NCI-H1048 (cell line): ENCODE results near the gene APOA5.
"Not testable (repeated sequence)": the region's sequence is repeated elsewhere in the genome, so short reads cannot be mapped to it uniquely, and the experiment has no call there.

Experiments
- DNase-seq: peaks from one replicate; lab custom pipeline; 2025; lab: John Stamatoyannopoulos, UW

The APOA5 gene

DNA sequence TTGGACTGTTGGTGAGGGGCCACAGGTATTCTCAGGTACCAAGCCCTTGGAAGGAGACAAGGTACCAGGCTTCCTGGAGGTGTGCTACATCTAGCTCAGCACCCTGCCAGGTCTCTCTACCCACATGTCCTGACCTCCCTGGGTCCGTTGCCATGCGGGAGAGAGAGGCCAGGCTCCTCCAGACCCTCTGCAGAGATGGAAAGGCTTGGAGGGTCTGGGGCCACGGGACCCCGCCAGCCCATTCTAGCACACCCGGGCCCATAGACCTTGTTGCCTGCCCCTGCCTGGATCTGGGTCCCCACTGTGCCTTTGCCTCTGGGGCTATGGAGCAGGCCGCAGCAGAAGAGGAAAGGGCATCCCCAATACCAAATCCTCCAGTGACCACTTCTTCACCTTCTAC, 35.8 kb upstream of the APOA5 start:
- DNase-seq, result no peak

DNA sequence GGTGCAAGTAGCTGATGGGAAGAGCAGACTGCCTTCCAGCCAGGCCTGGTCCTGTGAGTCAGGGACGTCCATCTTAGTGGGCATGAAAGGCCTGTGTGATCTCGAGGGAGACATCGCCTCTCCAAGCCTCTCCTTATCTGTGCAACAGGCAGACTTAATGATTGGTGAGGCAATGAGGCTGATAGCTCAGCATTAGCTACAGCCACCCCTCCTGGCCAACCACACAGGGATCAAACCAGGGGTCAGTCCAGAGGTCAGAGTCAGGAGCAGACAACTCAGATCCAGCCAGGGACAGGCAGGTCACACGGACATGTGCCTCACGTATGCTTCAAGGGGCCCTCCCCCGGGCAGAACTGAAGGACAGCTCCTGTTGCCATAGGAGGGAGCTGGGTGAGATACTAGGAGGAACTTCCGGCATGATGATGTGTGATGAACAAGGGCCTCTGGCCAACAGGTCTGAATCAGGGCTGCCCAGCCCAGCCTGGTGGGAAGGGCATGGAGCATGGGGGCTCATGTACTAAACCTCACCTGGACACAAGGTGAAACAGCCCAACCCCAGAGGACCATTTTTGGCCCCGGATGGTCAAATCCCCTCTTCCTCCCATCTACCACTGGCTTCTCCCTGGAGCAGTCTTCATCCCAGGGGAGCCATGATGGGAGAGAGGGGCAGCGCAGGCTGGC, 35.2 kb upstream of the APOA5 start:
- DNase-seq, result no peak

DNA sequence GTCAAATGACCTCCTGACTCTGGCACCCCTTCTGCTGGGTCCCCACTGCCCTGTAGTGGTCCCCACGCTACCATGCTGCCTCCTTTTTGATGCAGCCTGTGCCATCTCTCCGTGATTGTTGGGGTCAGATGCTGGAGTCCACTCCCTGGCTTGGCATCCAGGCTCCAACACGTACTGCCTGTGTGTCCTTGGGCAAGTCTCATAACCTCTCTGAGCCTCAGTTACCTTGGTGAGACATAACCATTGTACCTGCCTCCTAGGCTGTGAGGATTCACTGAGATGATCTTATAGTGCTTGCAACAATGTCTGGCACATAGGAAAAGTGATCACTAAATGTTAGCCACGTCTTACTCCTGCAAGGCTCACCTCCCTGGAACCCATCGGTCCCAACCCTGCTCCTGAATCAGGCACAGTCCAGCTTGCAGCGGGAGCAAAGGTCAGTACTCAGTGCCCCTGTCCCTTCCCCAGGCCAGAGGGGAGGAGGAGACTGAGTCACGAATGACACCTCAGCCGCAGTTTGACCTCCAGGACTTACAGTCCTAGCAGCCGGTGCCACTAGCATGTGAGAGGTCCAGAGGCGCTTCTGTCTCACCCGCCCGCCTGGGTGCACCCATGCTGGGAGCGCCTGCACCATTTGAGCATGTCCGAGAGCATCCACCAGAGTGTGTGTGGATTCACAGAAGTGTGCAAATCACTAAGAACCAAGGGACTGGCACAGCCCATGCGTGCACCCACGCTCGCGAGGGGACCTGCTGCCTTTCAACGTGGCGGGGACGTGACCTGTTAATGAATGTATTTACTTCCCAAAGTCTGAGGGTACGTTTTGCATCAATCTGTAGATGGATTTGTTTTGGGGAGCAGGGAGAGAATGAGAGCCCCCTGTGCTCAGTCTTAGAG, 34.4 kb upstream of the APOA5 start:
- DNase-seq, result no peak

GRCh38 chr11:116825434-116825833, 33.8 kb upstream of the APOA5 start:
- no peak for DNase-seq

DNA sequence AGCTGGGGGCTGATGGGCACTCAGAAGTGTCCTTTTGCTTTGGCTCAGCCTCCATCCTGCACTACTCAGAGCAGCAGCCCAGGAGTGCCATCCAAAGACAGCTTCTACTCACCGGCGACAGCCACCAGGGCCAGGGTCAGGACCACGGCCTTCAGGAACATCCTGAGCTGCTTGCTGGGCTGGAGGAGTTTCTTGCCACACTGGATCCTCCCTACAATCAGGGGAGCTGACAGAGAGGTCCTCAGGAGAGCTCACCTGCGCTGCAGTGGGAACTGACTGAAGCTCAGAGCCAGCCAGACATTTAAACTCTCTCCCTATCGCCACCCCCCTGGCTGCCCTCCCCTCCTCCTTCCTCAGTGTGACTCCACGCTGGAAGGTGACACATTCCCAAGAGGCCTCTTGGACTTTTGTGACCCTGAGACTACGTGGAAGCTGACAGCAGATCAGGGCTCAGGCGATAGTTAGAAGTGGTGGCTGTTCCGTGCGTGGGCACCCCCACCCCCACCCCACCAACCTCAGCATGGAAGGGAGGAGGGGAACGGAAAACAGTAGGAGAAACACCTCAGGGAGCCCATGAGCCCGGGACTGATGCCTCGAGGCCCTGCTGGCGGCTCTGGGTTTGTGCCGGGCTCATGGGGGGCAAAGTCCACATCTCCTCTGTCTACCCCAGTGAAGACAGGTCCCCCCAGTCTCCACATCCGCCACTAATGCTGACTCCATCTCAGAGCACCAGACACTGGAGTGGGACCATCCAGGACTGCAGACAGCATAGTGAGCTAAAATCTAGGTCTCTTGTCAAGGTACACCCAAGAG, 31.6 kb upstream of the APOA5 start, which contains the start of gene APOA4:
Gene APOA4 (minus strand): TSS at position 274 of the 813 bp plus-strand sequence. CDS start 113 bp downstream, at position 161.
- DNase-seq, result no peak

- no peak for DNase-seq
Observed at GRCh38 chr11:116822575-116822974, 30.9 kb upstream of the APOA5 start.

GRCh38 chr11:116821050-116821918, 29.6 kb upstream of the APOA5 start:
- no peak for DNase-seq

GRCh38 chr11:116819049-116819448, 27.4 kb upstream of the APOA5 start:
- DNase-seq, result no peak

- DNase-seq, result no peak
Observed at GRCh38 chr11:116814502-116814901, 22.8 kb upstream of the APOA5 start.

- DNase-seq, result no peak
Observed at GRCh38 chr11:116813781-116814471, 22.2 kb upstream of the APOA5 start.

DNA sequence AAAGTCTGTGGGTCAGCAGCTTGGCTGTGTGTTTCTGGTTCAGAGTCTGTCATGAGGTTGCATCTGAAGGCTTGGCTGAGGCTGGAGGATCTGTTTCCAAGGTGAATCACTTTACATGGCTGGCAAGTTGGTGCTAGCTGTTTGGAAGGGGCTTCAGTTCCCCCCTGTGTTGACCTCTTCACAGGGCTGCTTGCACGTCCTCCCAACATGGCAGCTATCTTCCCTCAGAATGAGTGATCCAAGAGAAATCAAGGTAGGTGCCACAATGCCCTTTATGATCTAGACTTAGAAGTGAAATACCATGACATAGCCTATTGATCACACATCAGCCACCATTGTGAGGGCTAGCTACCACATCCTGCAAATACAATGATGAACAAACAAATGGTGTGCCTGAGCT, 21.5 kb upstream of the APOA5 start:
- no peak for DNase-seq

GRCh38 chr11:116812109-116812508, 20.4 kb upstream of the APOA5 start:
- DNase-seq, result no peak

- no peak for DNase-seq
Observed at GRCh38 chr11:116811194-116811593, 19.5 kb upstream of the APOA5 start.

GRCh38 chr11:116808262-116809175, 16.8 kb upstream of the APOA5 start:
- DNase-seq, result no peak

GRCh38 chr11:116807601-116808261, 16.1 kb upstream of the APOA5 start:
- DNase-seq, result no peak

- no peak for DNase-seq
Observed at GRCh38 chr11:116804001-116804400, 12.3 kb upstream of the APOA5 start.

GRCh38 chr11:116801662-116802061, 10.0 kb upstream of the APOA5 start:
- DNase-seq, result not testable (repeated sequence)

DNA sequence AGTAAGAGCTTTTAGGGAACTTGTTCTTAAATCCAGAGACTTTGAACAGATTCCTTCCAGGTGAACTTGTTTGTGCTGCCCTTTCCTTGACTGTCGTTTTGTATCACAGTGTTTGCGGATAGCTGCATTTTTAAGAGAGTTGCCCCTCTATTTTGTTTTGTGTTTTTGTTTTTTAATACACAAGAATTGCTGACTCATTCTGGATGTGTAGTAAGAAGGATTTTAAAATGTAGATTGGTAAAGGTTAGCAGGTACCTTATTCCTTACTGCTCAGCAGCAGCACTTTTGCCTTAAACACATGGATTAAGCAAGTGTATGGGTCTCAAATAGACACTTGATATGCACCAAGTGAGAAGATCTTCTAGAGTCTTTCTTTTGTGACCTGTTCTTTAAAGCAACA, 8.9 kb upstream of the APOA5 start:
- no peak for DNase-seq

DNA sequence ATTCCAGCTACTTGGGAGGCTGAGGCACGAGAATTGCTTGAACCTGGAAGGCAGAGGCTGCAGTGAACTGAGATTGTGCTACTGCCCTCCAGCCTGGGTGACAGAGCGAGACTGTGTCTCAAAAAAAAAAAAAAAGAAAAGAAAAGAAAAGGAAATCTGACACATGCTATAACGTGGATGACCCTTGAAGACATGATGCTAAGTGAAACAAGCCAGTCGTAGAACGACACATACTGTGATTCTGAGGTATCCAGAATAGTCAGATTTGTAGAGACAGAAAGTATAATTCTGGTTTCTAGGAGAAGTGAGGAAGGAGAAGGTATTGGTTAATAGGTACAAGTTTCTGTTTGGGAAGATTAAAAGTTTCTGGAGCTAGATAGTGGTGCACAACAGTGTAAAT, 6.7 kb upstream of the APOA5 start:
- no peak for DNase-seq
